Measurements from ENCODE around the gene VSIR.

DNA sequence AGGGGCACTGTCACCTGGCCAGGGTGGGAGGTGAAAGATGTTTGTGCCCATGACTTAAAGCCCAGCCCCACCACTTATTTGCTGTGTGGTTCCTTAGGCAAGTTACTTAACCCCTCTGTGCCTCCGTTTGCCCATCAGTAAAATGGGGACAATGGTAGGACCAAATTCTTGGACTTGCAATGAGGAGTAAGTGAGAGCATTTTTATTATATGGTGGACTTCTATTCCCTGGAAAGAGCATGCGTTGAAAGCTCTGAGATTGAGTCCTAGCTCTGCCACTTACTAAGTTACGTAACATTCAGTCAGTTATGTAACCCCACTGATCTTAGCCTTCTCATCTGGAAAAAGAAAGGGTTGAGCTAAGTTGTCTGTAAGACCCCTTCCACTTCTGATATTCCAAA, 18.8 kb downstream of the VSIR start:
- TF ChIP-seq, protein P1, sequence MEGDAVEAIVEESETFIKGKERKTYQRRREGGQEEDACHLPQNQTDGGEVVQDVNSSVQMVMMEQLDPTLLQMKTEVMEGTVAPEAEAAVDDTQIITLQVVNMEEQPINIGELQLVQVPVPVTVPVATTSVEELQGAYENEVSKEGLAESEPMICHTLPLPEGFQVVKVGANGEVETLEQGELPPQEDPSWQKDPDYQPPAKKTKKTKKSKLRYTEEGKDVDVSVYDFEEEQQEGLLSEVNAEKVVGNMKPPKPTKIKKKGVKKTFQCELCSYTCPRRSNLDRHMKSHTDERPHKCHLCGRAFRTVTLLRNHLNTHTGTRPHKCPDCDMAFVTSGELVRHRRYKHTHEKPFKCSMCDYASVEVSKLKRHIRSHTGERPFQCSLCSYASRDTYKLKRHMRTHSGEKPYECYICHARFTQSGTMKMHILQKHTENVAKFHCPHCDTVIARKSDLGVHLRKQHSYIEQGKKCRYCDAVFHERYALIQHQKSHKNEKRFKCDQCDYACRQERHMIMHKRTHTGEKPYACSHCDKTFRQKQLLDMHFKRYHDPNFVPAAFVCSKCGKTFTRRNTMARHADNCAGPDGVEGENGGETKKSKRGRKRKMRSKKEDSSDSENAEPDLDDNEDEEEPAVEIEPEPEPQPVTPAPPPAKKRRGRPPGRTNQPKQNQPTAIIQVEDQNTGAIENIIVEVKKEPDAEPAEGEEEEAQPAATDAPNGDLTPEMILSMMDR (conservative IDR thresholded peaks at IDR 0.05), result no peak
- no peak for TF ChIP-seq EZH2 (IDR thresholded peaks at IDR 0.05; ENCODE audit: low read depth)

Measured in PC-9 (cell line).